ENCODE results near the gene TOP3A. TPM values are rescaled to one million over a fixed set of nuclear protein-coding genes. Genes with fewer than 3 reads are reported as not detected.
"Not testable (repeated sequence)": the region's sequence is repeated elsewhere in the genome, so short reads cannot be mapped to it uniquely, and the experiment has no call there.

Gene TOP3A
- total RNA-seq, 1 donor from 2014 or later = 52.8 TPM

DNA sequence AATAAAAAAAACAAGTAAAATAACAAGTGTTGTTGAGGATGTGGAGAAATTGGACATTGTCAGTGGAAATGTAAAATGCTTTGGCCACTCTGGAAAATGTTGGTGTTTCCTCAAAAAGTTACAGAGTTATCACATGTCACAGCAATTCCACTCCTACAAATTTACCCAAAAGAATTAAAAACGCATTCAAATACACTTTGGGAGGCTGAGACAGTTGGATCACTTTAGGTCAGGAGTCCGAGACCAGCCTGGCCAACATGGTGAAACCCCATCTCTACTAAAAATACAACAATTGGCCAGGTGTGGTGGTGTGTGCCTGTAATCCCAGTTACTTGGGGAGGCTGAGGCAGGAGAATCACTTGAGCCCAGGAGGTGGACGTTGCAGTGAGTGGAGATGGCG lies 5.6 kb downstream of the TOP3A start:
- Histone ChIP-seq H3K4me3 (no peak overlapping the region), H3K27me3 (no peaks in the 10 kb centered on the region), H3K27ac (no peak overlapping the region), H3K36me3 (peaks cover 36 to 45% of the 10 kb centered on the region in 2 donors), H3K4me1 (peaks cover 0 to 12% of the 10 kb centered on the region in 2 donors), H3K9me3 (no peaks in the 10 kb centered on the region)
- TF ChIP-seq, protein P1, sequence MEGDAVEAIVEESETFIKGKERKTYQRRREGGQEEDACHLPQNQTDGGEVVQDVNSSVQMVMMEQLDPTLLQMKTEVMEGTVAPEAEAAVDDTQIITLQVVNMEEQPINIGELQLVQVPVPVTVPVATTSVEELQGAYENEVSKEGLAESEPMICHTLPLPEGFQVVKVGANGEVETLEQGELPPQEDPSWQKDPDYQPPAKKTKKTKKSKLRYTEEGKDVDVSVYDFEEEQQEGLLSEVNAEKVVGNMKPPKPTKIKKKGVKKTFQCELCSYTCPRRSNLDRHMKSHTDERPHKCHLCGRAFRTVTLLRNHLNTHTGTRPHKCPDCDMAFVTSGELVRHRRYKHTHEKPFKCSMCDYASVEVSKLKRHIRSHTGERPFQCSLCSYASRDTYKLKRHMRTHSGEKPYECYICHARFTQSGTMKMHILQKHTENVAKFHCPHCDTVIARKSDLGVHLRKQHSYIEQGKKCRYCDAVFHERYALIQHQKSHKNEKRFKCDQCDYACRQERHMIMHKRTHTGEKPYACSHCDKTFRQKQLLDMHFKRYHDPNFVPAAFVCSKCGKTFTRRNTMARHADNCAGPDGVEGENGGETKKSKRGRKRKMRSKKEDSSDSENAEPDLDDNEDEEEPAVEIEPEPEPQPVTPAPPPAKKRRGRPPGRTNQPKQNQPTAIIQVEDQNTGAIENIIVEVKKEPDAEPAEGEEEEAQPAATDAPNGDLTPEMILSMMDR (IDR thresholded peaks at IDR 0.05) = no peak
- DNase-seq (ENCODE audit: low spot score in 2 of 2) = no peak
- intact Hi-C loops (cut with DNase I) = no loop called here

DNA sequence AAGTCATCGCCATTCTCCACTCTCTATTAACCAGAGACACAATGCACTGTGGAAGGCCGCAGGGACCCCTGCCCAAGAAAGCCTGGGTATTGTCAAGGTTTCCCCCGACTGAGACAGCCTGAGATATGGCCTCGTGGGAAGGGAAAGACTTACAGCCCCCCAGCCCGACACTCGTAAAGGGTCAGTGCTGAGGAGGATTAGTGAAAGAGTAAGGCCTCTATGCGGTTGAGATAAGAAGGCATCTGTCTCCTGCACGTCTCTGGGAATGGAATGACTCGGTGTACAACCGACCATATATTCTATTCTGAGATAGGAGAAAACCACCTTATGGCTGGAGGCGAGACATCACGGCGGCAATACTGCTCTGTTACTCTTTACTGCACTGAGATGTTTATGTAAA lies 11.6 kb downstream of the TOP3A start:
- H3K9me3 ChIP-seq; H3K4me1 ChIP-seq; H3K4me3 ChIP-seq; intact Hi-C loops (cut with DNase I); H3K27me3 ChIP-seq; DNase-seq (ENCODE audit: low spot score in 2 of 2); H3K27ac ChIP-seq: not testable (repeated sequence)
- peaks cover 90% of the 10 kb centered on the region in 2 donors for H3K36me3 ChIP-seq

DNA sequence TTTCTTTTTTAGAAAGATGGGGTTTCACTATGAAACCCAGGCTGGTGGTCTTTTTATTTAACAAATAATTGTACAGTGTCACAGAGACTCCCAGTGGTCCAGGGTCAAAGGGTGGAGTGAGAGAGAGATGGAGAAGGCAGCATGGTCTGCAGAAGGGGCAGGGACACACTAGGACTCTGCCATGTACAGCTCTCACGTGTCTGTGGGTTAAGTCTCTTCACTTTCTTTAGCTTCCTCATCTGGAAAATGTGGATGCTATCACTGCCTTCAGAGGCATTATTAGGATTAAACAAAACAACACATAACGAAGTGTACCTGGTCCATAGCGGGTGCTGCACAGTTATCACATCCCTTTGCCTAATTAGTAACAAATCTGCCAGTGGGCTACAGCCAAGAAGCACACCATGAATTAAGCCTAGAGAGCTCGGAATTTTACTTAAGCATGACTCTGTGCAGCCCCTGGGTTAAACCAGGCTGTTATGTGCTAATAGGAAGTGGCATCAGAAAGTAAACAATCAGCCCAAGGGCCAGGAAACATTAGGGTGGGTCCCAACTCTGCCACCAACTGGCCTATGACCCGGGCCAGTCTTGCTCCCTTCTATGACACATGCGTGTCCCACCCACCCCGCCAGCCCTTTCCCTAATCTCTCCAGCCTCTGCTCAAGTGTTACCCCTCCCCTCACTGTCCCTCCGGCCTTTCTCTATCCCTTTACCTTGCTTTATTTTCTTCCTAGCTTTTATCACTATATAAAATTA lies 13.9 kb downstream of the TOP3A start:
- Histone ChIP-seq H3K4me1 (no peaks in the 10 kb centered on the region), H3K9me3 (no peaks in the 10 kb centered on the region), H3K27me3 (no peaks in the 10 kb centered on the region), H3K4me3 (no peak overlapping the region), H3K27ac (no peak overlapping the region), H3K36me3 (peaks cover 74 to 75% of the 10 kb centered on the region in 2 donors)
- TF ChIP-seq, protein P1 (IDR thresholded peaks at IDR 0.05) = no peak
- DNase-seq (ENCODE audit: low spot score in 2 of 2) = no peak
- intact Hi-C loops (cut with DNase I) = no loop called here

DNA sequence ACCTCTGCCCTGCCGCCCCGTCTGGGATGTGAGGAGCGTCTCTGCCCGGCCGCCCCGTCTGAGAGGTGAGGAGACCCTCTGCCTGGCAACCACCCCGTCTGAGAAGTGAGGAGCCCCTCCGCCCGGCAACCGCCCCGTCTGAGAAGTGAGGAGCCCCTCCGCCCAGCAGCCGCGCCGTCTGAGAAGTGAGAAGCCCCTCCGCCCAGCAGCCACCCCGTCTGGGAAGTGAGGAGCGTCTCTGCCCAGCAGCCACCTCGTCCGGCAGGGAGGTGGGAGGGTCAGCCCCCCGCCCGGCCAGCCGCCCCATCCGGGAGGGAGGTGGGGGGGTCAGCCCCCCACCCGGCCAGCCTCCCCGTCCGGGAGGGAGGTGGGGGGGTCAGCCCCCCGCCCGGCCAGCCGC lies 16.7 kb downstream of the TOP3A start:
- DNase-seq (ENCODE audit: low spot score in 2 of 2); H3K4me3 ChIP-seq; H3K27ac ChIP-seq; H3K27me3 ChIP-seq; H3K9me3 ChIP-seq; intact Hi-C loops (cut with DNase I); H3K4me1 ChIP-seq: not testable (repeated sequence)
- peaks cover 64% of the 10 kb centered on the region in 2 donors for H3K36me3 ChIP-seq

DNA sequence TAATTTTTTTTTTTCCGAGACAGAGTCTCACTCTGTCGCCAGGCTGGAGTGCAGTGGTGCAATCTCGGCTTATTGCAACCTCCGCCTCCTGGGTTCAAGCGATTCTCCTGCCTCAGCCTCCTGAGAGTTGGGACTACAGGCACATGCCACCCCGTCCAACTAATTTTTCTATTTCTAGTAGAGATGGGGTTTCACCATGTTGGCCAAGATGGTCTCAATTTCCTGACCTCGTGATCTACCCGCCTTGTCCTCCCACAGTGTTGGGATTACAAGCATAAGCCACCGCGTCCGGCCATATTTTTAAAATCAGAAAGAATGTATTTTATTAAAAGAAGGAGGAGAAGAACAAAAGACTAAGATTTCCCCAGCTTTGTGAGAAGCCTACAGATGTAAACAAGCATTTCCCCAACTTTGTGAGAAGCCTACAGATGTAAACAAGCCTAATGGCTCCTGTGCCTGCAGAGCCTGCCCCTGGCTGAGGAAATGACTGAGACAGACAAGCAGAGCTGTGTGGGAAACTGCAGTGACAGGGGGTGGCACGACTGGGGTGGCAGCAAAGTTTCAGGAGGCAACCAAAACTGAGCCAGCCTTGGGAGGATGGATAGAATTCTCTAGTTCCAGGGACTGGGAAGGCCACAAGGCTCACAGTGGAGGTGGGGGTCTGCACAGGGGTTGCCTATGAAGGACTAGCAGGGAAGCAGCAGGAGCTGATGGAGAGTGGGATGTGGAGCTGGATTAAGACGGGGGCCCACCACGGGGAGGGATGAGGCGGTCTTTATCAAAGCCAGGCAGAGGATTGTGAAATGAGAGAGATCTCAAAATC lies 22.9 kb downstream of the TOP3A start:
- H3K4me1 ChIP-seq = no peaks in the 10 kb centered on the region
- TF ChIP-seq, protein P1 (IDR thresholded peaks at IDR 0.05) = no peak
- H3K9me3 ChIP-seq = no peaks in the 10 kb centered on the region
- intact Hi-C loops (cut with DNase I) = no loop called here
- H3K36me3 ChIP-seq = peaks cover 62 to 72% of the 10 kb centered on the region in 2 donors
- H3K4me3 ChIP-seq = no peak overlapping the region
- H3K27ac ChIP-seq = no peak overlapping the region
- DNase-seq (ENCODE audit: low spot score in 2 of 2) = no peak
- H3K27me3 ChIP-seq = no peaks in the 10 kb centered on the region

DNA sequence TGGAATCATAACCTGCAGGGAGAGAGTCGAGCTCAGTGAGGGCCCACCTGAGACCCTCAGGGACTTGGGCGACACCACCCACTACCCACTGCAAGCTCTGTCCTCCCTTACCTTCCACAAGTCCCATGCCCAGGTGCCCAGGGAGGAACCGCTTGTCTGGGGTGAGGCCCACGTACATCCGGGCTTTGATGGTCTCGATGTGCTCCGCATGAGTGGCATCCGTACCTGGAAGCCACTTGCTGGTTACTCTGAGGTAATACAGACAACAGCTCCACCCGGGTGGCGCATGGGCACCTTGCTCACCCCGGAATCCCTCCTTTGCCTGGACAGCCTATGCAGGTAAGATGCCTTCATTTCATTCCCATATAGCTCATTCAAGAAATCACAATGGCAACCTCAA lies 29.5 kb downstream of the TOP3A start:
- H3K9me3 ChIP-seq = no peaks in the 10 kb centered on the region
- no peak for DNase-seq (ENCODE audit: low spot score in 2 of 2)
- TF ChIP-seq, protein P1 (IDR thresholded peaks at IDR 0.05) = no peak
- no peaks in the 10 kb centered on the region for H3K4me1 ChIP-seq
- H3K36me3 ChIP-seq = peaks cover 63 to 94% of the 10 kb centered on the region in 2 donors
- intact Hi-C loops (cut with DNase I) = no loop called here
- H3K4me3 ChIP-seq = no peak overlapping the region
- H3K27ac ChIP-seq = no peak overlapping the region
- H3K27me3 ChIP-seq = no peaks in the 10 kb centered on the region
